Activated CD4-positive, alpha-beta T cell treated with anti-CD3 and anti-CD28 coated beads for 48 hours (primary cell): Measurements from ENCODE around the gene SPPL2B.
"Not testable (repeated sequence)": the region's sequence is repeated elsewhere in the genome, so short reads cannot be mapped to it uniquely, and the experiment has no call there.

Experiments
- DNase-seq: peaks from one replicate; pipeline ENCODE4 v3.0.0-alpha.2; 2020

Gene SPPL2B, protein sequence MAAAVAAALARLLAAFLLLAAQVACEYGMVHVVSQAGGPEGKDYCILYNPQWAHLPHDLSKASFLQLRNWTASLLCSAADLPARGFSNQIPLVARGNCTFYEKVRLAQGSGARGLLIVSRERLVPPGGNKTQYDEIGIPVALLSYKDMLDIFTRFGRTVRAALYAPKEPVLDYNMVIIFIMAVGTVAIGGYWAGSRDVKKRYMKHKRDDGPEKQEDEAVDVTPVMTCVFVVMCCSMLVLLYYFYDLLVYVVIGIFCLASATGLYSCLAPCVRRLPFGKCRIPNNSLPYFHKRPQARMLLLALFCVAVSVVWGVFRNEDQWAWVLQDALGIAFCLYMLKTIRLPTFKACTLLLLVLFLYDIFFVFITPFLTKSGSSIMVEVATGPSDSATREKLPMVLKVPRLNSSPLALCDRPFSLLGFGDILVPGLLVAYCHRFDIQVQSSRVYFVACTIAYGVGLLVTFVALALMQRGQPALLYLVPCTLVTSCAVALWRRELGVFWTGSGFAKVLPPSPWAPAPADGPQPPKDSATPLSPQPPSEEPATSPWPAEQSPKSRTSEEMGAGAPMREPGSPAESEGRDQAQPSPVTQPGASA

DNA sequence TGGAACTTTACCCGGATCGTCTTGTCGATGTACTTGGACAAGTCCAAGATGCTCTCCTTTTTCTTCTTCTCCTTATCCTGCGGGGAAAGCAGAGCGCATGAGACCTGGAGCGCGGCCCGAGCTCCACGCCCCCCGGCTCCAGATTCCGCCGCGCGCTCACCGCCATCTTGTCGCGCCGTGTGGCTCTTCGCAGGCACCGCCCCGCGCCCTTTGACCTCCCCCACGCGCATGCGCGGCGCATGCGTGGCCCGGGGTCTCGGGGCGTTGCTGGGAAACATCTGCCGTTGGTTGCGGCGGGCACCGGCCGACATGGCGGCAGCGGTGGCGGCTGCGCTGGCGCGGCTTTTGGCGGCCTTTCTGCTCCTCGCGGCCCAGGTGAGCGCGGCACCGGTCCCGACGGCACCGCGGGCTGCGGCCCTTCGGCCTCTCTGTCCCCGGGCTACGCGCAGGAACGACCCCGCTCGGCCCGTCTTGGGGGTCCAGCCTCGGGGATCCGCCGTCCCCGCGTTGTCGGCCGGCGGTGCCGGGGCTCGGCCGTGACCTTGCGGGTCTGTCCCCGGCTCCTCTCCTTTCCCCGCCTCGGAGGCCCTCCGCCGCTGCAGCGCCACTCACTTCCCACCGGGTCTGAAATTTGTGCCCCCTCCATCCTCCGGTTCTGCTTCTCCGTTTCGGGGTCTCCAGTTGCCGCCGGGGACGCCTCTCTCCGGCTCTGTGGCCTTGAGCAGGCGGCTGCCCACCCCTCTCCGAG lies at the start of gene SPPL2B, which contains the start of gene LSM7:
Gene SPPL2B, plus strand, starts transcription at position 284 of the 748 bp plus-strand sequence. Its CDS starts 26 bp downstream, at position 310.
Gene LSM7, minus strand, starts transcription at position 186 of the 748 bp plus-strand sequence. Its CDS starts 20 bp downstream, at position 166.
- peak; percentile 93 for DNase-seq

DNA sequence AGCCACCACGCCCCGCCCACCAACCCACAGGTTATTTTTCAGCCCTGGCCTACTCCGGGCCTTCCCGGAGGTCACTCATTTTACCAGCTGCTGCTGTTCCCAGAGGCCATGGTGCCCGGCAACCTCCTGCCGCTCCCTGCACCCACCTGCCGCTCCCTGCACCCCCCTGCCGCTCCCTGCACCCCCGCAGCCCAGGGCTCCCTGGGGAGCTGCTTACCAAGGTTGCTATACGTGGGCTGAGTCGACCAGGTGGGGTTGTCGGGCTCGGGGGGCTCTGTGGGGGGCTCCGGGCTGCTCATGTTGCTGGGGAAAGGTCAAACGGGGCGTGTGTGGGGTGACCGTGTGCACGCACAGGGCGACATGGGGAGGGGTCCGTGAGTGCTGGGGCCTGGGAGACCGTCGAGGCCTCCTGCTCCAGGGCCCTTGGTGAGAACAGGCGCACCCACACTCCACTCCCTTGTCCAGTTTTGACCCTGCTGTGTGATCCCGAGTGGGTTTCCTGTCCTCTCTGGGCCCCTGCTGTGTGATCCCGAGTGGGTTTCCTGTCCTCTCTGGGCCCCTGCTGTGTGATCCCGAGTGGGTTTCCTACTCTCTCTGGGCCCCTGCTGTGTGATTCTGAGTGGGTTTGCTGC lies 47.7 kb upstream of the SPPL2B start:
- DNase-seq = no peak

DNA sequence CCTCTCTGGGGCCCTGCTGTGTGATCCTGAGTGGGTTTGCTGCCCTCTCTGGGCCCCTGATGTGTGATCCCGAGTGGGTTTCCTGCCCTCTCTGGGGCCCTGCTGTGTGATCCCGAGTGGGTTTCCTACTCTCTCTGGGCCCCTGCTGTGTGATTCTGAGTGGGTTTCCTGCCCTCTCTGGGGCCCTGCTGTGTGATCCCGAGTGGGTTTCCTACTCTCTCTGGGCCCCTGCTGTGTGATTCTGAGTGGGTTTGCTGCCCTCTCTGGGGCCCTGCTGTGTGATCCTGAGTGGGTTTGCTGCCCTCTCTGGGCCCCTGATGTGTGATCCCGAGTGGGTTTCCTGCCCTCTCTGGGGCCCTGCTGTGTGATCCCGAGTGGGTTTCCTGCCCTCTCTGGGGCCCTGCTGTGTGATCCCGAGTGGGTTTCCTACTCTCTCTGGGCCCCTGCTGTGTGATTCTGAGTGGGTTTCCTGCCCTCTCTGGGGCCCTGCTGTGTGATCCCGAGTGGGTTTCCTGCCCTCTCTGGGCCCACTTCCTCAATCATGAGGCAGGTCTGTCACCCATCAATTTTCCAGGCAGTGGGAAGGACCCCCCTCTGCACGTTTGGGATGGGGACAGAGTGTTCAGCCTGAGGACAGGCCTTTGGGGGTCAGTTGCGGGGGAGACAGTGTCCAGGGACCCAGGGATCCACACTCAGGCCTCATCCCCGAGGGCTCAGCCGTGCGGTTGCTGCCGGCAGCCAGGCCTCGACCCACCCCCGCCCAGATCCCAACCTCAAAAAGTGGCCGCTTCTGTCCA lies 47.0 kb upstream of the SPPL2B start:
- not testable (repeated sequence) for DNase-seq

DNA sequence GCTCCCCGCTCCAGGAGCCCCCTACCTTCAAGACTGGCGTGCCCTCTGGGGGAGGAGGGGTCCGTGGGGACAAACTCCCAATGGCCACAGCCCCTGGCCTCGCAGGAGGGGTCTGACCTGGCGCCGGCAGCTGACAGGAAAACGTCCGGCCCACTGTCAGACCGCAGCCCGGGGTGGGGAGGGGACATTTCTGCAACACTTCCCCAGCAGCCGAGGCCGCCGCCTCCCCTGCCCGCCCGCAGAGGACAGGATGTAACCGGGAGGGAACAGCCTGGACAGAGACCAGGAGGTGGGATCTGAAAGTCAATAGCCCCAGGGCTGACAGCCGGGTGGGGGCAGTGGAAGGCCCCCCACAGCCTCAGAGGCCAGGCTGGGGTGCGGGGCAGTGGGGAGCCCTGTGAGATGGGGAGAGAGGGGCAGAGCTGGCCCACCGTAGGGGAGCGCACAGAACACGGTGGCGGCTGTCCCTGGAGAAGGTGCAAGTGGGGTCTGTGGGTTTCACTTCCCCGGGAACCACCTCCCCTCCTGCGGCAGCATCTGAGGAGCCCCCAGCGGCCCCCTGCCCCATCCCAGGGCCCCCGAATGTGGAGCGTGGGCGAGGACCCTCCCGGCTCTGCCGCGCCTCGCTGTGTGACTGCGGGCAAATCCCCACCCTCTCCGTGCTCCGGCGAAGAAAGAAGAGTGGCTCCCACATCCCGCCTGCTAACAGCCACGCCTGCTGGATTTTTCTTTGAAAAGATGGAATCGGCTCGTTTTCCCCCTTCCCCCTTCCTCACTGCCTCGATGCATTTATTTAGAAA lies 46.2 kb upstream of the SPPL2B start, which contains the start of gene PEAK3:
Gene PEAK3, minus strand, starts transcription at position 114 of the 800 bp plus-strand sequence. CDS start 1,244 bp downstream, outside the sequence.
- no peak for DNase-seq

DNA sequence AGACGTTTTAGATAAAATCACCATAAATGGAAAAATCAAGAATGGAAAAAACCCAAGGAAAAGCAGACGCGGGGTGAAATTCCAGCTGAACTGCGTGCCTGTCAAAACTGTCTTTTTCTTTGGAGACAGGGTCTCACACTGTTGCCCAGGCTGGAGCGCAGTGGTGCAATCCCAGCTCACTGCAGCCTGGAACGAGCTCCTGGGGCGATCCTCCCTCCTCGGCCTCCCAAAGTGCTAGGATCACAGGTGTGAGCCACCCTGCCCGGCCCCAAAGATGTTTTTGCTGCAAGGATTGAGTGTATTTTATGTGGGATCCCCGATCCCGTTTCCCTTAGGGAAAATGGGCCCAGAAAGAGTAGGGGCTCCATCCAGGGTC lies 45.6 kb upstream of the SPPL2B start:
- DNase-seq = no peak

DNA sequence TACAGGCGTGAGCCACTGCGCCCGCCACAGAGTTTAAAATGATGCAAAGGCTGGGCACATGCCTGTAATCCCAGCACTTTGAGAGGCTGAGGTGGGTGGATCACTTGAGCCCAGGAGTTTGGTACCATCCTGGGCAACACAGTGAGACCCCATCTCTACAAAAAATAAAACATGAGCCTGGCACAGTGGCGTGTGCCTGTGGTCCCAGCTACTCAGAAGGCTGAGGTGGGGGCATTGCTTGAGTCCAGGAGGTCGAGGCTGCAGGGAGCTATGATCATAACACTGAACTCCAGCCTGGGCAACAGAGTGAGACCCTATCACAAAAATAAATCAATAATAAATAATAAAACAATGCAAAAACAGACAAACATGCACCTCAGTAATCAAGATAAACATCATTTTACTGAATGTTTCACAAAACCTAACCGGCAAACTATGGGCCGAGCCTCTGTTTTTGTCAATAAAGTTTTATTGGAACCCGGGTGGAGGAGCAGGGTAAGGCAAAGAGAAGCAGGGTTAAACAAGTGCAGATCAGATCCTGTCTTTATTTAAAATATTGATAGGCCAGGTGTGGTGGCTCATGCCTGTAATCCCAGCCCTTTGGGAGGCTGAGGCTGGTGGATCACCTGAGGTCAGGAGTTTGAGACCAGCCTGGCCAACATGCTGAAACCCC lies 44.5 kb upstream of the SPPL2B start:
- DNase-seq = no peak

DNA sequence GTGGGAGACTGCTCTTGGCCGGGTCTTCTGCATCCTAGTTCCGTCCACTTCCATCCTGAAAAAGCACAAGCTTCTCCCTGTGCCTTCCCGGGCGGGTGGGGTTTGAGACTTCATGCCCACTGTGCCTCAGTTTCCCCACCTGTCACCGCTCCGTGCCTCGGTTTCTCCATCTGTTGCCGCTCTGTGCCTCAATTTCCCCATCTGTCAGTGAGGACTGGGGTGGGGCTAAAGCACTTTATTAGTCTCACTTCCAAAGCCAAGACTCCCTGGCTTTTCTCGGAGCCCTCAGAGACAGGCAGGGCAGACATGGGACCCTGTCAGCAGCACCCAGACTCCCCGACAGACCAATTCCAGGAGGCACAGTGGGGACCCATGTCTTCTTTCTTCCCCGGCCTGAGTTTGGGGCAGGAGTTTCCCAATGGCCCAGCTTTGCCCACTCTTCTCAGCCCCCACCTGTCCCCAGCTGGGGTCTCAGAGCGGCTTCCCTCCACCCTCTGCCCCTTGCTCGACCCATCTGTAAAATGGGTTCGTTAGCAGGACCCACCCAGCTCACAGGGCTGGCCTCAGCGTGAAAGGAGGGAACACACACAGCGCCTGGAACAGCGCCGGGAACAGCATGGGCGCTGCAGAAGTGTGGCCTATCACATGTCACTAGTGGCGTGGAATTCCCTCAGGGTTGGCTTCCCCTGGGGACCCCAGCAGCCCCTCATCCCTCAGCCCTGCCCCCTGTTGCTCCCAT lies 41.9 kb upstream of the SPPL2B start:
- DNase-seq = no peak

DNA sequence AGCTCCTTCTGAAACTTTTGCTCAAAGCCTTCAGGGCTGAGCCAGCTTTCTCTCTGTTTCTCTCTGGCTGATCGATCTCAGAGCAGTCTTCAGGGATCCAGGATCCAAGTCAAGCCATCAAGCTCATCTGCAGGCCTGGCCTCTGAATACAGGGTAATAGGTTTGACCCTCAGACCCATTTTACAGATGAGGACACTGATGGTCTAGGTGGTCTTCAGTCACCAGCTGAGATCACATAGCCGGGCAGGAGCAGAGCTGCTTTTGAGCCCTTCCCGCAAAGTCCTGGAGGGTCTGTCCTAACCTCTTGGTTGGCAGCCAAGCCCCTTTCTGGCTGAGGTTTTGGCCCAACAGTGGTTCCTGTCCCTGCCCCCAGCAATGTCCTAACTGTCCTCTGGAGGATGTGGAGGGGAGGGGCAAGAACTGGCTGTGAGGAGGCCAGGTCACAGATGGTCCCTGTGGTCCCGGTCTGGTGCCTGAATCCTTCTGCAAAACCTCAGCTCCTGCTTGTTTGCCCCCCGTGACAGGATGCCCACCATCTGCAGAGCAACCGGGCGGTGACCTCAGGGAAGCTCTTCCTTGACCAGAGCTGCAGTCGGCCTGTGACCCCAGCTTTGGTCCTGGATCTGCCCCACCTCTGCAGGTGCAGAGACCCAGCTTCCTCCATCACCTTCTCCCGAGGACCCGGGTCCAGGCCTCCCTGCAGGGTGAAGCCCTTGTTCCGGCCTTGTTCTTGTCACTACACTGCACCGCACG lies 40.7 kb upstream of the SPPL2B start:
- DNase-seq = no peak

DNA sequence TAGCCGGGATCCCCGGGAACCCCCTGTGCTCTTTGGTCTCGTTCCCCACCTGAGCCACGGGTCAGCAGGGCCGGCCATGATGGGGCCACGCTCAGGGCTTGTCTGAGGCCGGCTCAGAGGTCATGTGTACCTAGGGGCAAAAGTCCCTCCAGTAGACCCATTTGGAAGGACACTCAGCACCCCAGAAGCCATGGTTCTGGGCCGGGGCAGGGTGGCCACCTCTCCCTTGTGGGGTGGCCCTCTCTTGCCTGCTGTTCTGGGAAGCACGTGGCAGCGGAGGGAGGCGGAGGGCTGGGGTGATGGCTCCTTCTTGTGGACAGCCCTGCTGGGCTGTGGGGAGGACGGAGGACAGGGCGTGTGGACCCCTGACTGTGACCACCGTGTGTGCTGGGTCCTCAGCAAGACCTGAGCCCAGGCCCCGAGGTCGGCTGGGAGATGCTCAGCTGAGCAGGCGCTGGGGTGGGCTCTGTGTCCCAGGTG lies 40.1 kb upstream of the SPPL2B start:
- no peak for DNase-seq

DNA sequence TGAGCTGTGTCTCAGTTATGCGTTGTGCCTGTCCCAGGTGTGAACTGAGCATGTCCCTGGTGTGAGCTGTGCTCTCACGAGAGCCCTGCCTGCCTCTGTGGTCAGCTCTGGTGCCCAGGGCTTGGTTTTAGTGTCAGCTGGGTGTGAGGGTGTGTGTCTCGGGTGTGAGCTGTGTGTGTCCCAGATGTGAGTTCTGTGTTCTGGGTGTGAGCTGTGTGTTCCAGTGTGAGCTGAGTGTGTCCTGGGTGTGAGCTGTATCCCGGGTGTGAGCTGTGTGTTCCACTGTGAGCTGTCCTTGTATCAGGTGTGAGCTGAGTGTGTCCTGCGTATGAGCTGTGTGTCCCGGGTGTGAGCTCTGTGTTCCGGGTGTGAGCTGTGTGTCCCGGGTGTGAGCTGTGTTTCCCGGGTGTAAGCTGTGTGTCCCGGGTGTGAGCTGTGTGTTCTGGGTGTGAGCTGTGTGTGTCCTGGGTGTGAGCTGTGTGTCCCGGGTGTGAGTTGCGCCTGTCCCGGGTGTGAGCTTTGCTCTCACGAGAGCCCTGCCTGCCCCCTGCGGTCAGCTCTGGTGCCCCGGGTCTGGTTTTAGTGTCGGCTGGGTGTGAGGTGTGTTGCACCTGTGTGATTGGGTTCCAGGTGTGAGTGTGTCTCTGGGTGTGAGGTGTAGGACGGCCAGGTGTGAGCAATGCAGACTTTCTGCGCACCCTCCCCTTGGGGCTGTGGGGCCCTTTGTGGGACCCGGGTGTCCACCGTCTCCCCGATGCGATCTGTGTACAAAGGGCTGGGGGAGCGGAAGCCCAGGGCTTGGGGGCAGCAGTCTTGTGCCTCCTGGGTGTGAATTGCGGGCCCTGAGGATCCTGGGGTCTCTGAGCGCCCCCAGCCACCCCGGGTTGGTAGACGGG lies 39.4 kb upstream of the SPPL2B start:
- DNase-seq = no peak

DNA sequence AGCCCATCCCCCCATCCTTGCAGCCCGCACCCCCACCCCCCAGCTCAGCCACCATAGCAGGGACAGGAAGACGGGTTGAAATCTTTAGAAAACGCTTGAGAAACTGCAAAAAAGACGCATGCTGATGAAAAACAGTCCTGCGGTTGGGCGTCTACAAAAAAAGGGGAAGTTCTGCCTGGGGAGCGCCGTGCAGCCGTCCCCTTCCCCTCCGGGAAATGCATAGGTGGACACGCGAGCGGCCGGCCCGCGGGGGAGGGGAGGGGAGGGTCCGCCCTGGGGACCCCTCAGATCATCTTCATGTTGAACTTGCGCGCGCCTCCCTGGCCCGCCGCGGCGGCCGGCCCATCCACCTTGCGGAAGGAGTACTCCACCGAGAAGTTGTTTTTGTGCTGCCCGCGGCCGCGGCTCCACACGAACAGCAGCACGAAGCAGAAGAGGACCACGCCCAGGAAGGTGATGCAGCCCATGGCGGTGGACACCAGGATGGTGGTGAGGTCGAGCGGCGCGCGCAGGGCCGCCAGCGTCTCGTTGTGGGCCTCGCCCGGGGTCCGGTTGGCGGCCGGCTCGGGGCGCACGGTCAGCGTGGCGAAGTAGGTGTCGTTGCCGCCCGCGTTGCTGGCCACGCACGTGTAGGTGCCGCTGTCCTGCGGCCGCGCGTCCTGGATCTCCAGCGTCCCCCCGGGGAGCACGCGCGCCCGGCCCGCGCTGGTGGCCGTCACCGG lies 38.6 kb upstream of the SPPL2B start:
- DNase-seq = peak; percentile 57

DNA sequence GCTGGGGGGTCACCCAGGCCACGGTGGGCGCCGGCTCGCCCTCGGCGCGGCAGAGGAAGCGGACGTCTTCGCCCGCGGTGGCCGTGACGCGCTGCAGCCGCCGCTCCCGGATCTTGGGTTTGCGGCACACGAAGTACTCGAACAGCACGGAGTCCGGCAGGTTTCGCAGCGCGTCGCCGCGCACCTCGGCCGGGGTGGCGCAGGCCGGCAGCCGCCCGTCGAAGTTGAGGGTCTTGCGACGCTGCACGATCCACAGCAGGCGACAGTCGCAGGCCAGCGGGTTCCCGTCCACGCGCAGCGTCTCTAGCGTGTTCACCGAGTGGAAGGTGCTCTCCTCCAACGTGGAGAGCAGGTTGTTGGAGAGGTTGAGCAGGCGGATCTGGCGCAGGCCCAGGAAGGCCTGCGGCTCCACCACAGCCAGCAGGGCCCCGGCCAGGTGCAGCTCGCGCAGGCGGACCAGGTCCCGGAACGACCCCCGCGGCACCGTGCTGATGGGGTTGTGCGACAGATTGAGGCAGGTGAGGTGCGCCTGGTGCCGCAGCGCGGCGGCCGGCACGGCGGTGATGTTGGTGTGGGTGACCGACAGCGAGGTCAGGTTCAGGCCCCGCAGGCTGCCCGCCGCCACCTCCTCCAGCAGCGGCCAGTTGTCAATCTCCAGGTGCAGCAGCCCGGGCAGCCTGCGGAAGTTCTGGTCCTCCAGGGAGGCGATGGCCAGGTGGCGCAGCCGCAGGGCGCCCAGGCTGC lies 37.9 kb upstream of the SPPL2B start:
- DNase-seq = no peak

DNA sequence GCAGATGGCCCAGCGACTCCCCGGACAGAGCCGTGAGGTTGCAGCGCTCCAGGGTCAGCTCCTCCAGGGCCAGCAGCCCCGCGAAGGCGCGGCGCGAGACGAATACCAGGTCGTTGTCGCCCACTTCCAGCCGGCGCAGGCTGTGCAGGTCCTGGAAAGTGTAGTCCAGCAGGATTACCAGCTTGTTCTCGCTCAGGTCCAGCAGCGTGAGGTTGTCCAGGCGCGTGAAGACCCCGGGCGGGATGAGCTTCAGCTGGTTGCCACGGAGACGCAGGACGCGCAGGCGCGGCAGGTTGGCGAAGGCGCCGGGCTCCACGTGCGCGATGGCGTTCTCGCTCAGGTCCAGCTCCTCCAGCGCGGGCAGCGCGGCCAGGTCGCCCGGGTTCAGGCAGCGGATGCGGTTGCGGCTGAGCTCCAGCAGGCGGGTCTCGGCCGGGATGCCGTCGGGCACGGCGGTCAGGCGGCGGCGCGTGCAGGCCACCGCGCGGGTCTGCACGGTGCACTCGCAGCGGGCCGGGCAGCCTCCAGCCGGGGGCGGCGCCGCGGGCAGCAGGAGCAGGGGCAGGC lies 37.2 kb upstream of the SPPL2B start:
- no peak for DNase-seq

DNA sequence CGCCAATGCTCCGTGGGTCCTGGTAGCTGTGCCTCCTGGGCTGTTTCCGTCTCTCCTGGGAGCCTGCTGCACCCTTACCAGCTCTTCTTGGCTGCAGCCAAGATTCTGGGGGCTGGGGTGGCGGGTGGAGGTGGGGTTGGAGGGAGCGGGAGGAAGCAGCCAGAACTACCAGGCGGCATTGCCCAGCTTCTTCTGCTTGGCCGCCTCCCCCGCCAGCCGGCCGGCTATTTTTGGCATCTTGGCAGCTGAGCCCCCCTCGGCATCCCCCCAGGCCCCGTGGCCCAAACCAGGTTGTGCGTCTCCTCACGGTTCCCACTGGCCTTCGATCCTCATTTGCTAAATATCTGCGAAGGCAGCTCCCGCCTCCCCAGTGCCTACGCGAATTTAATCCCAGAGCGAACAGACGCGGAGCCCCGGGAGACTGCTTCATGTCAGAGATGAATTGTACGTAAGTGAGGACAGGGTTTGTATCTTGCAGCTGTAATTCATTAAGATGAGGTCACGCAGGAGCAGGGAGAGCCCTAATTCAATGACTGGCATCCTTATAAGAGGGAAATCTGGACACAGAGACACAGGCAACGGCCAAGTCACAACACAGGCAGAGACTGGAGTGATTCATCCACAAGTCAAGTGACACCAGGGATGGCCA lies 33.7 kb upstream of the SPPL2B start:
- DNase-seq = no peak

DNA sequence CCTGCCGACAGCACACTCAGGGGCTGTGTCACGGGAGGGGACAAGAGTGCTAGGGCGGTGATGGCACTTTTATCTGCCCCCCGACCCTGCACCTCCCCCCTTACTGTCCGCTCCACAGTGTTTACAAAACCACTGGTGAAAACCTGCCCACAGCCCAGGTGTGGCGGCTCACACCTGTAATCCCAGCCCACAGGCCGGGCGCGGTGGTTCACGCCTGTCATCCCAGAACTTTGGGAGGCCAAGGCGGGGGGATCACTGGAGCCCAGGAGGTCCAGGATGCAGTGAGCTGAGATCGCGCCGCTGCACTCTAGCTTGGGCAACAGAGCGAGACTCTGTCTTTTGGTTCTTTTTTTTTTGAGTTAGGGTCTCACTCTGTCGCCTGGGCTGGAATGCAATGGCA lies 32.3 kb upstream of the SPPL2B start:
- DNase-seq = no peak

DNA sequence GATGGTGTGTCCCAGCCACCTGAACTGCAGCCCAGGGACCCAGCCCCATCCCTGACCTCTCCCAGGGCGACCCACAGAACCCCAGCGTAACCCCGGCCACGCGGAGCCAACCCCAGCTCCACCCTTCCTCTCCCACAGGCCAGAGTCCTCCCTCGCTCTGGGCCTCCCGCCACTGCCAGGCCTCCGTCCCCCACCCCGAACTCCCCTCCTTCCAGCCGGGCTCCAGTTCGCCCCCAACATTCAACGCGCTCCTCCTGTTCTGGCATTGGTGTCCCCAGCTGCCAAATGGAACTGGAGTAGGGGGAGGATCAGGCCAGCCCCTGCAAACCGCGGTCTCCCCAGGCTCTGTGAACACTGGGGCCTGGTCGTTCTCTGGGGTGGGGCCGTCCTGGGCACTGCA lies 28.0 kb upstream of the SPPL2B start:
- no peak for DNase-seq
